CD14-positive monocyte (primary cell): ENCODE results near the gene GLCCI1. TPM values are rescaled to one million over a fixed set of nuclear protein-coding genes. Genes with fewer than 3 reads are reported as not detected.

ENCODE experiments used
- DNase-seq, 3 donors: peaks; one replicate each; pipeline ENCODE4 v3.0.0-alpha.2; 2011 to 2022
- H2AFZ ChIP-seq: 2 replicates; pipeline ENCODE4 v1.6.0; 2012; ENCODE audit warnings: mild to moderate bottlenecking, low read depth, low read length, inconsistent platforms; ENCODE audit not compliant: insufficient read depth, poor library complexity, severe bottlenecking
- H3K27ac ChIP-seq, 2 donors: 1 replicate in 1 of 2; 2 replicates in 1 of 2; pipeline ENCODE4 v1.5.1; 2012 to 2013; ENCODE audit warnings: low read length in 2 of 2, control low read depth in 1 of 2, inconsistent platforms in 1 of 2, low read depth in 1 of 2, mild to moderate bottlenecking in 1 of 2
- H3K27me3 ChIP-seq, 2 donors: one replicate each; pipeline versions ENCODE4 v1.6.0 to v1.6.1; 2011 to 2013; ENCODE audit warnings: low read length in 2 of 2; ENCODE audit not compliant: control insufficient read depth in 2 of 2, insufficient read depth in 2 of 2
- H3K36me3 ChIP-seq, 2 donors: replicated peaks in 1 of 2; 1 replicate in 1 of 2; 2 replicates in 1 of 2; pipeline versions ENCODE4 v1.5.1 to v1.6.1; 2012 to 2013; ENCODE audit warnings: low read length in 2 of 2, control low read depth in 1 of 2, inconsistent platforms in 1 of 2, mild to moderate bottlenecking in 1 of 2; ENCODE audit not compliant: insufficient read depth in 2 of 2, control insufficient read depth in 1 of 2
- H3K4me1 ChIP-seq, 2 donors: 1 replicate in 1 of 2; 2 replicates in 1 of 2; pipeline versions ENCODE4 v1.5.1 to v1.6.1; 2012 to 2013; ENCODE audit warnings: low read length in 2 of 2, control low read depth in 1 of 2, inconsistent platforms in 1 of 2, mild to moderate bottlenecking in 1 of 2, moderate library complexity in 1 of 2; ENCODE audit not compliant: insufficient read depth in 2 of 2, control insufficient read depth in 1 of 2
- H3K4me2 ChIP-seq: replicated peaks from 2 replicates; pipeline ENCODE3; 2012; ENCODE audit warnings: low read length, moderate library complexity, mild to moderate bottlenecking; ENCODE audit not compliant: poor library complexity, severe bottlenecking; ENCODE audit errors: extremely low read depth
- H3K4me3 ChIP-seq, 3 experiments: fragments of 200-600 bp in 1 of 3; sonication (generic) in 1 of 3; replicated peaks in 1 of 3; 1 replicate in 2 of 3; 2 replicates in 1 of 3; pipeline ENCODE4 v1.5.1; 2011 to 2013; ENCODE audit warnings: low read length in 3 of 3, mild to moderate bottlenecking in 3 of 3, control low read depth in 2 of 3, low read depth in 2 of 3, inconsistent platforms in 1 of 3, moderate library complexity in 1 of 3
- H3K79me2 ChIP-seq: 2 replicates; pipeline ENCODE4 v1.6.0; 2012; ENCODE audit warnings: mild to moderate bottlenecking, control low read depth, inconsistent platforms, low read length, moderate library complexity; ENCODE audit not compliant: insufficient read depth
- H3K9ac ChIP-seq: 2 replicates; pipeline ENCODE4 v1.6.0; 2017; ENCODE audit warnings: low read length, mild to moderate bottlenecking; ENCODE audit not compliant: insufficient read depth, poor library complexity, severe bottlenecking
- H3K9me3 ChIP-seq, 2 donors: replicated peaks in 1 of 2; 1 replicate in 1 of 2; 2 replicates in 1 of 2; pipeline versions ENCODE4 v1.5.1 to v1.6.1; 2012 to 2013; ENCODE audit warnings: low read length in 2 of 2, control low read depth in 1 of 2; ENCODE audit not compliant: control insufficient read depth in 1 of 2, insufficient read depth in 1 of 2
- H4K20me1 ChIP-seq: 2 replicates; pipeline ENCODE4 v1.6.0; 2012; ENCODE audit warnings: mild to moderate bottlenecking, low read length, control low read depth, moderate library complexity; ENCODE audit not compliant: insufficient read depth
- H3K27ac Mint-ChIP-seq, 7 donors: one replicate each; pipeline ENCODE4 v1.8.0; 2020; ENCODE audit warnings: mild to moderate bottlenecking in 7 of 7, mixed read lengths in 7 of 7, moderate library complexity in 6 of 7, inconsistent platforms in 2 of 7
- H3K27me3 Mint-ChIP-seq, 3 donors: one replicate each; pipeline ENCODE4 v1.8.0; 2021 to 2022; ENCODE audit warnings: low read depth in 3 of 3, mild to moderate bottlenecking in 3 of 3, mixed read lengths in 3 of 3, moderate library complexity in 3 of 3, inconsistent platforms in 1 of 3
- H3K36me3 Mint-ChIP-seq, 2 donors: one replicate each; pipeline ENCODE4 v1.8.0; 2020; ENCODE audit warnings: mixed read lengths in 2 of 2, inconsistent platforms in 1 of 2, mild to moderate bottlenecking in 1 of 2
- H3K4me1 Mint-ChIP-seq: one replicate; pipeline ENCODE4 v1.8.0; 2020; ENCODE audit warnings: mild to moderate bottlenecking, mixed read lengths
- H3K4me3 Mint-ChIP-seq, 2 donors: one replicate each; pipeline ENCODE4 v1.8.0; 2020; ENCODE audit warnings: mild to moderate bottlenecking in 2 of 2, mixed read lengths in 2 of 2, moderate library complexity in 1 of 2
- H3K9me3 Mint-ChIP-seq, 7 donors: one replicate each; pipeline ENCODE4 v1.8.0; 2020 to 2022; ENCODE audit warnings: mixed read lengths in 7 of 7, mild to moderate bottlenecking in 6 of 7, moderate library complexity in 6 of 7, inconsistent platforms in 2 of 7
- CTCF ChIP-seq: fragments of 200-600 bp; IDR thresholded peaks from one replicate; pipeline ENCODE4 v1.8.0; 2022; ENCODE audit warnings: antibody characterized with exemption, mild to moderate bottlenecking
- WGBS: methylation state at CpG from one replicate; pipeline ENCODE4 v1.1.5; 2013; ENCODE audit warnings: missing lambda C conversion rate; ENCODE audit not compliant: insufficient coverage; 5-methylcytosine and 5-hydroxymethylcytosine counted together
- intact Hi-C, 2 donors: fragments of 100-400 bp; cut with micrococcal nuclease; formaldehyde crosslinking; loops; one replicate each; pipeline versions ENCODE4 v1.15.0 to v1.15.1; 2023
- polyA plus RNA-seq, 3 donors: library from polyadenylated mRNA; depleted of rRNA in 1 of 3; unstranded in 2 of 3; stranded (reverse) in 1 of 3; fragments of 300-500 nt in 2 of 3; fragments of >200 nt in 1 of 3; fragmentation: Illumina TruSeq in 2 of 3; gene quantifications; 1 replicate in 2 of 3; 2 replicates in 1 of 3; pipeline ENCODE4 v1.2.3, GENCODE V29; 2012 to 2021

The GLCCI1 gene
- polyA plus RNA-seq, 3 donors = 0.89 to 2.1 (median 1.1) TPM

GRCh38 chr7:8133188-8133848 lies 164.7 kb downstream of the GLCCI1 start:
- DNase-seq = no peak
- TF ChIP-seq CTCF = no peak
- WGBS = 90% methylated on average over 2 of the region's 2 CpGs
- Histone ChIP-seq H3K9me3 (no peaks in the 10 kb centered on the region), H4K20me1 (no peaks in the 10 kb centered on the region), H3K36me3 (no peaks in the 10 kb centered on the region), H3K79me2 (no peaks in the 10 kb centered on the region), H3K4me1 (no peaks in the 10 kb centered on the region), H3K27ac (no peak overlapping the region), H3K4me3 (no peak overlapping the region), H3K9ac (no peak overlapping the region), H3K4me2 (no peak overlapping the region), H3K27me3 (no peaks in the 10 kb centered on the region), H2AFZ (no peak overlapping the region)
- Mint-ChIP-seq H3K4me3 (no peak overlapping the region), H3K9me3 (peaks cover 0 to 2% (median 0%) of the 10 kb centered on the region in 7 donors), H3K27me3 (peaks cover 0 to 2% (median 0%) of the 10 kb centered on the region in 3 donors), H3K27ac (no peak overlapping the region), H3K36me3 (peaks cover 0 to 2% of the 10 kb centered on the region in 2 donors), H3K4me1 (peaks cover 5% of the 10 kb centered on the region)
- intact Hi-C loops = no loop called here

- no peak for TF ChIP-seq CTCF
- Histone ChIP-seq H4K20me1 (no peaks in the 10 kb centered on the region), H3K27me3 (no peaks in the 10 kb centered on the region), H3K4me2 (no peak overlapping the region), H3K4me1 (no peaks in the 10 kb centered on the region), H3K79me2 (no peaks in the 10 kb centered on the region), H3K36me3 (no peaks in the 10 kb centered on the region), H3K9ac (no peak overlapping the region), H3K4me3 (no peak overlapping the region), H3K27ac (no peak overlapping the region), H3K9me3 (no peaks in the 10 kb centered on the region), H2AFZ (no peak overlapping the region)
- Mint-ChIP-seq H3K27me3 (peaks cover 0 to 2% (median 0%) of the 10 kb centered on the region in 3 donors), H3K4me3 (no peak overlapping the region), H3K9me3 (peaks cover 0 to 2% (median 0%) of the 10 kb centered on the region in 7 donors), H3K36me3 (peaks cover 0 to 2% of the 10 kb centered on the region in 2 donors), H3K4me1 (peaks cover 5% of the 10 kb centered on the region), H3K27ac (no peak overlapping the region)
- DNase-seq = no peak
- WGBS = 53% methylated on average over 3 of the region's 10 CpGs
- intact Hi-C loops = no loop called here
Measured at GRCh38 chr7:8134089-8134733, 165.6 kb downstream of the GLCCI1 start.
